22Rv1 (cell line): ENCODE data around the gene VPS9D1.

Experiments
- ZFX ChIP-seq: fragments of 450-650 bp; IDR thresholded peaks from 2 replicates; pipeline ENCODE4 v1.6.1; 2017; ENCODE audit warnings: antibody characterized with exemption, borderline replicate concordance
- TF ChIP-seq, protein P1 (sequence below): fragments of 450-650 bp; IDR thresholded peaks from 2 replicates; pipeline ENCODE4 v1.5.1; 2017; ENCODE audit warnings: mild to moderate bottlenecking

DNA sequence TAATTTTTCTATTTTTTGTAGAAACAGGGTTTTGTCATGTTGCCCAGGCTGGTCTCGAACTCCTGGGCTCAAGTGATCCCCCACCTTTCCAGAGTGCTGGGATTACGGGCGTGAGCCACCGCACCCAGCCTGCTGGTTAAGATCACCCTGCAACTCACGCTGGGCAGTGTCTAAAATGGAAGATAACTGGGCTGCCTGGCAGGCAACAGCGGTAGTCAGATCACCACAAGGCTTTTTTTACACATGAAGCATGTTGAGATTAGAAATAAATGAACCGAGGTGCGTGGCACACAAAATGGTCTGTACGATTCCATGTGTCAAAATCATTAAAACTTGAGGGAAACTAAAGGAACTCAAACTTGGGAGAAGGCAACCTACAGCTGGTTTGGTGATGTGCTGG lies 27.4 kb upstream of the VPS9D1 start:
- TF ChIP-seq, protein P1, sequence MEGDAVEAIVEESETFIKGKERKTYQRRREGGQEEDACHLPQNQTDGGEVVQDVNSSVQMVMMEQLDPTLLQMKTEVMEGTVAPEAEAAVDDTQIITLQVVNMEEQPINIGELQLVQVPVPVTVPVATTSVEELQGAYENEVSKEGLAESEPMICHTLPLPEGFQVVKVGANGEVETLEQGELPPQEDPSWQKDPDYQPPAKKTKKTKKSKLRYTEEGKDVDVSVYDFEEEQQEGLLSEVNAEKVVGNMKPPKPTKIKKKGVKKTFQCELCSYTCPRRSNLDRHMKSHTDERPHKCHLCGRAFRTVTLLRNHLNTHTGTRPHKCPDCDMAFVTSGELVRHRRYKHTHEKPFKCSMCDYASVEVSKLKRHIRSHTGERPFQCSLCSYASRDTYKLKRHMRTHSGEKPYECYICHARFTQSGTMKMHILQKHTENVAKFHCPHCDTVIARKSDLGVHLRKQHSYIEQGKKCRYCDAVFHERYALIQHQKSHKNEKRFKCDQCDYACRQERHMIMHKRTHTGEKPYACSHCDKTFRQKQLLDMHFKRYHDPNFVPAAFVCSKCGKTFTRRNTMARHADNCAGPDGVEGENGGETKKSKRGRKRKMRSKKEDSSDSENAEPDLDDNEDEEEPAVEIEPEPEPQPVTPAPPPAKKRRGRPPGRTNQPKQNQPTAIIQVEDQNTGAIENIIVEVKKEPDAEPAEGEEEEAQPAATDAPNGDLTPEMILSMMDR: no peak
- no peak for TF ChIP-seq ZFX
